Prostate gland (tissue), 2 donors: ENCODE results near the gene STMP1.

Source experiments
- CTCF ChIP-seq, 4 experiments: fragments of 200-600 bp in 2 of 4; fragments of 450-650 bp in 2 of 4; sonication (generic) in 2 of 4; IDR thresholded peaks; 1 replicate in 3 of 4; 2 replicates in 1 of 4; pipeline ENCODE4 v1.5.1; 2016 to 2019; ENCODE audit warnings: antibody characterized with exemption in 4 of 4, mild to moderate bottlenecking in 2 of 4, moderate library complexity in 2 of 4
- POLR2AphosphoS5 ChIP-seq: sonication (generic); formaldehyde crosslinking; IDR thresholded peaks from one replicate; pipeline ENCODE4 v1.6.1; 2017; ENCODE audit warnings: antibody characterized with exemption

DNA sequence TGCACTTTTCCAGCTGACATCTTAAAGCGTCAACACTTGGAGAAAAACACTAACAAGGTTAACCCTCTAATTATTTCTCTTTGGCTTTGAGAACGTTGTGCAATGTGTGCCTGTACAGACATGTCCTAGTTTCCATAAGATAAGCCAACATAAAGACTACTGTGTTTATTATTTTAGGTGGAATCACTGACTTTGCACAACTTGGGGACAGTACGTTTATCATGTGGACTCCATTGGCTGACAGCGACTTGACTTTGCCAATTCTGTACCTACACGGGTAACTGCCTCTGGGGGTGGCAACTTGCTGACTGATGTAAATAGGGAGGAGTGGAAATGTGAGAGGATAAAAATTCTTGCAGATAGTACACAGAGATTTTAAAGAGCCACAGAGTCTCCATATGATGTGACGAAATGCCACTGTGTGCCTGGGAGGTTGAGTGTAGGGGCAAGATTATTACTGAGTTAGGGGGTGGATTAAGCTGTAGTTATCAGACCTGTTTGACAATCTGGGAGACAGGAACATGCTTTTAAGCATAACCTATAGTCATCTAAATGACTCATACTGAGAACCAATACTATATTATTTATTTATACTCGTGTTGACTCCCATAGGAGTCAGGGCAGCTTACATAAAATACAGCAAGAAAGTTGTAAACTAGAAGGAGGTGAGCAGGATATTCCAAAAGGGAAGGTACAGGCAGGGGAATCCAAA, 44.7 kb downstream of the STMP1 start:
- TF ChIP-seq CTCF (IDR thresholded peaks at IDR 0.05) (no peak), POLR2AphosphoS5 (no peak)
